Adrenal gland (tissue), 5 donors: ENCODE measurements around the gene SLC44A4.

Experiments used
- POLR2A ChIP-seq, 2 donors: fragments of 450-650 bp; IDR thresholded peaks; one replicate each; pipeline ENCODE4 v1.6.1; 2017; ENCODE audit warnings: antibody characterized with exemption in 2 of 2, mild to moderate bottlenecking in 2 of 2, moderate library complexity in 1 of 2
- TF ChIP-seq, protein P1 (sequence below), 6 experiments: fragments of 450-650 bp in 4 of 6; fragments of 200-600 bp in 2 of 6; sonication (generic) in 1 of 6; IDR thresholded peaks; 1 replicate in 5 of 6; 2 replicates in 1 of 6; pipeline versions ENCODE4 v1.5.1 to v1.8.0; 2016 to 2021; ENCODE audit warnings: antibody characterized with exemption in 6 of 6, mild to moderate bottlenecking in 2 of 6, moderate library complexity in 1 of 6
- donor health status: DM: no; HTN: no; CAD: no.

GRCh38 chr6:31922942-31923341 is 44.1 kb upstream of the SLC44A4 start:
- TF ChIP-seq, protein P1, sequence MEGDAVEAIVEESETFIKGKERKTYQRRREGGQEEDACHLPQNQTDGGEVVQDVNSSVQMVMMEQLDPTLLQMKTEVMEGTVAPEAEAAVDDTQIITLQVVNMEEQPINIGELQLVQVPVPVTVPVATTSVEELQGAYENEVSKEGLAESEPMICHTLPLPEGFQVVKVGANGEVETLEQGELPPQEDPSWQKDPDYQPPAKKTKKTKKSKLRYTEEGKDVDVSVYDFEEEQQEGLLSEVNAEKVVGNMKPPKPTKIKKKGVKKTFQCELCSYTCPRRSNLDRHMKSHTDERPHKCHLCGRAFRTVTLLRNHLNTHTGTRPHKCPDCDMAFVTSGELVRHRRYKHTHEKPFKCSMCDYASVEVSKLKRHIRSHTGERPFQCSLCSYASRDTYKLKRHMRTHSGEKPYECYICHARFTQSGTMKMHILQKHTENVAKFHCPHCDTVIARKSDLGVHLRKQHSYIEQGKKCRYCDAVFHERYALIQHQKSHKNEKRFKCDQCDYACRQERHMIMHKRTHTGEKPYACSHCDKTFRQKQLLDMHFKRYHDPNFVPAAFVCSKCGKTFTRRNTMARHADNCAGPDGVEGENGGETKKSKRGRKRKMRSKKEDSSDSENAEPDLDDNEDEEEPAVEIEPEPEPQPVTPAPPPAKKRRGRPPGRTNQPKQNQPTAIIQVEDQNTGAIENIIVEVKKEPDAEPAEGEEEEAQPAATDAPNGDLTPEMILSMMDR (IDR thresholded peaks at IDR 0.05): no peak
- no peak for TF ChIP-seq POLR2A (IDR thresholded peaks at IDR 0.05)
